H9 (cell line): ENCODE data around the gene TBX15. TPM values are rescaled to one million over a fixed set of nuclear protein-coding genes. Genes with fewer than 3 reads are reported as not detected.

Experiments
- DNase-seq: peaks from one replicate; pipeline ENCODE4 v3.0.0-alpha.2; 2017
- H2AFZ ChIP-seq: one replicate; pipeline ENCODE4 v1.6.1; 2013; ENCODE audit warnings: mild to moderate bottlenecking, low read length, control low read depth, moderate library complexity
- H2AK5ac ChIP-seq: 2 replicates; pipeline ENCODE4 v1.6.1; 2013; ENCODE audit warnings: low read length, control low read depth, mixed read lengths; ENCODE audit not compliant: insufficient read length
- H2BK120ac ChIP-seq: one replicate; pipeline ENCODE4 v1.6.1; 2013; ENCODE audit warnings: low read depth, mild to moderate bottlenecking, low read length, control low read depth, inconsistent platforms; ENCODE audit not compliant: poor library complexity, severe bottlenecking
- H2BK12ac ChIP-seq: 2 replicates; pipeline ENCODE4 v1.6.1; 2013; ENCODE audit warnings: low read length, control low read depth, mixed read lengths, low read depth; ENCODE audit not compliant: insufficient read length
- H2BK15ac ChIP-seq: 2 replicates; pipeline ENCODE4 v1.6.1; 2013; ENCODE audit warnings: low read depth, low read length, control low read depth
- H2BK20ac ChIP-seq: one replicate; pipeline ENCODE4 v1.6.1; 2013; ENCODE audit warnings: low read depth, mild to moderate bottlenecking, low read length, control low read depth, inconsistent platforms; ENCODE audit not compliant: poor library complexity, severe bottlenecking
- H2BK5ac ChIP-seq: 2 replicates; pipeline ENCODE4 v1.6.1; 2013; ENCODE audit warnings: low read length, control low read depth, mixed read lengths; ENCODE audit not compliant: insufficient read length
- H3K14ac ChIP-seq: 2 replicates; pipeline ENCODE4 v1.6.1; 2013; ENCODE audit warnings: low read length, control low read depth; ENCODE audit not compliant: insufficient read depth
- H3K18ac ChIP-seq: 2 replicates; pipeline ENCODE4 v1.6.1; 2013; ENCODE audit warnings: low read depth, mild to moderate bottlenecking, mixed read lengths, low read length, control low read depth; ENCODE audit not compliant: insufficient read length
- H3K23ac ChIP-seq: 2 replicates; pipeline ENCODE4 v1.6.1; 2013; ENCODE audit warnings: low read length, control low read depth, mixed read lengths, low read depth; ENCODE audit not compliant: insufficient read length
- H3K23me2 ChIP-seq: 2 replicates; pipeline ENCODE4 v1.6.1; 2013; ENCODE audit warnings: low read depth, mild to moderate bottlenecking, mixed read lengths, low read length, control low read depth; ENCODE audit not compliant: insufficient read length, poor library complexity, severe bottlenecking
- H3K27ac ChIP-seq: 2 replicates; pipeline ENCODE4 v1.5.1; 2013; ENCODE audit warnings: low read length, control low read depth, mixed read lengths, low read depth; ENCODE audit not compliant: insufficient read length
- H3K27me3 ChIP-seq: 2 replicates; pipeline ENCODE4 v1.6.1; 2013; ENCODE audit warnings: low read length, control low read depth, inconsistent platforms; ENCODE audit not compliant: insufficient read depth
- H3K4ac ChIP-seq: 2 replicates; pipeline ENCODE4 v1.6.1; 2013; ENCODE audit warnings: low read depth, mild to moderate bottlenecking, control low read depth, inconsistent platforms, low read length, moderate library complexity
- H3K4me1 ChIP-seq: 2 replicates; pipeline ENCODE4 v1.6.1; 2013; ENCODE audit warnings: low read length, control low read depth, inconsistent platforms; ENCODE audit not compliant: insufficient read depth
- H3K4me2 ChIP-seq: 2 replicates; pipeline ENCODE4 v1.6.1; 2013; ENCODE audit warnings: low read length, control low read depth, mixed read lengths; ENCODE audit not compliant: insufficient read length, insufficient read depth
- H3K56ac ChIP-seq: 2 replicates; pipeline ENCODE4 v1.6.1; 2013; ENCODE audit warnings: low read depth, mild to moderate bottlenecking, mixed read lengths, low read length, control low read depth; ENCODE audit not compliant: insufficient read length
- H3K79me1 ChIP-seq: 2 replicates; pipeline ENCODE4 v1.6.1; 2013; ENCODE audit warnings: low read depth, mild to moderate bottlenecking, moderate library complexity, low read length, control low read depth, inconsistent platforms; ENCODE audit not compliant: insufficient read depth, poor library complexity, severe bottlenecking
- H3K79me2 ChIP-seq: 2 replicates; pipeline ENCODE4 v1.6.1; 2013; ENCODE audit warnings: low read length, control low read depth, inconsistent platforms; ENCODE audit not compliant: insufficient read depth
- H3K9ac ChIP-seq: 2 replicates; pipeline ENCODE4 v1.6.1; 2013; ENCODE audit warnings: low read length, control low read depth, mixed read lengths; ENCODE audit not compliant: insufficient read length; ENCODE audit errors: extremely low read depth
- H3K9me3 ChIP-seq: one replicate; pipeline ENCODE4 v1.6.1; 2013; ENCODE audit warnings: low read depth, low read length, inconsistent platforms; ENCODE audit not compliant: control insufficient read depth
- H3T11ph ChIP-seq: one replicate; pipeline ENCODE4 v1.6.1; 2013; ENCODE audit warnings: mild to moderate bottlenecking, low read length, control low read depth, inconsistent platforms
- H4K20me1 ChIP-seq: one replicate; pipeline ENCODE4 v1.6.1; 2013; ENCODE audit not compliant: control insufficient read depth, insufficient read length, insufficient read depth
- H4K5ac ChIP-seq: 2 replicates; pipeline ENCODE4 v1.6.1; 2013; ENCODE audit warnings: low read depth, mild to moderate bottlenecking, mixed read lengths, low read length, control low read depth; ENCODE audit not compliant: insufficient read length
- H4K8ac ChIP-seq: replicated peaks from 2 replicates; pipeline ENCODE4 v1.6.1; 2013; ENCODE audit warnings: low read length, control low read depth, mixed read lengths, low read depth; ENCODE audit not compliant: insufficient read length
- H4K91ac ChIP-seq: 2 replicates; pipeline ENCODE4 v1.6.1; 2013; ENCODE audit warnings: low read depth, mild to moderate bottlenecking, moderate library complexity, mixed read lengths, low read length, control low read depth; ENCODE audit not compliant: insufficient read length
- H3K27ac Mint-ChIP-seq, 3 experiments: 2 replicates in 2 of 3; 3 replicates in 1 of 3; pipeline ENCODE4 v1.8.0; 2020 to 2021; ENCODE audit warnings: mixed read lengths in 3 of 3, mild to moderate bottlenecking in 1 of 3, moderate library complexity in 1 of 3
- H3K27me3 Mint-ChIP-seq: 2 replicates; pipeline ENCODE4 v1.8.0; 2021; ENCODE audit warnings: low read depth, mild to moderate bottlenecking, moderate library complexity, mixed read lengths
- H3K36me3 Mint-ChIP-seq, 3 experiments: 2 replicates in 2 of 3; 3 replicates in 1 of 3; pipeline ENCODE4 v1.8.0; 2020 to 2021; ENCODE audit warnings: low read depth in 3 of 3, mixed read lengths in 3 of 3; ENCODE audit not compliant: insufficient read depth in 1 of 3
- H3K4me1 Mint-ChIP-seq, 2 experiments: 2 replicates each; pipeline ENCODE4 v1.8.0; 2020; ENCODE audit warnings: mixed read lengths in 2 of 2
- H3K4me3 Mint-ChIP-seq, 2 experiments: 2 replicates in 1 of 2; 3 replicates in 1 of 2; pipeline ENCODE4 v1.8.0; 2020 to 2021; ENCODE audit warnings: mild to moderate bottlenecking in 2 of 2, mixed read lengths in 2 of 2, moderate library complexity in 1 of 2
- H3K9me3 Mint-ChIP-seq, 2 experiments: 2 replicates in 1 of 2; 3 replicates in 1 of 2; pipeline ENCODE4 v1.8.0; 2020; ENCODE audit warnings: mild to moderate bottlenecking in 2 of 2, mixed read lengths in 2 of 2, moderate library complexity in 1 of 2
- WGBS: extraction: QIAGEN DNeasy Blood & Tissue Kit; methylation state at CpG from one replicate; pipeline ENCODE4 v1.1.7; 2013; ENCODE audit warnings: missing lambda C conversion rate, low lambda C conversion rate, mixed read lengths; ENCODE audit not compliant: insufficient read length; ENCODE audit errors: extremely low coverage; 5-methylcytosine and 5-hydroxymethylcytosine counted together
- total RNA-seq: library from RNA; stranded (reverse); gene quantifications from 2 replicates; pipeline ENCODE4 v1.2.1, GENCODE V29; 2021
- TF ChIP-seq, protein P1 (sequence below): fragments of 200-600 bp; sonication (generic); conservative IDR thresholded peaks from 3 replicates; pipeline ENCODE4 v1.8.0; 2021; ENCODE audit warnings: antibody characterized with exemption, mild to moderate bottlenecking

TBX15 gene
- total RNA-seq, 1 experiment from 2014 or later = 0.07 TPM

- no peaks in the 10 kb centered on the region for H4K20me1 ChIP-seq
- H4K91ac ChIP-seq = no peak overlapping the region
- no peak overlapping the region for H3K9ac ChIP-seq
- H2BK120ac ChIP-seq = no peak overlapping the region
- no peak overlapping the region for H3K4ac ChIP-seq
- no peak overlapping the region for H2BK5ac ChIP-seq
- H4K5ac ChIP-seq = no peak overlapping the region
- H3K36me3 Mint-ChIP-seq = no peaks in the 10 kb centered on the region; a peak in 1 of 7 replicates
- H2BK12ac ChIP-seq = no peak overlapping the region
- peak; percentile 33 for DNase-seq
- H3K27ac ChIP-seq = no peak overlapping the region
- no peak overlapping the region for H3K27ac Mint-ChIP-seq
- no peak overlapping the region for H4K8ac ChIP-seq
- no peaks in the 10 kb centered on the region for H3K79me1 ChIP-seq
- no peaks in the 10 kb centered on the region for H3K9me3 ChIP-seq
- H2BK20ac ChIP-seq = no peak overlapping the region
- H3K4me1 ChIP-seq = peaks cover 6% of the 10 kb centered on the region
- H3K14ac ChIP-seq = no peak overlapping the region
- no peak overlapping the region for H2BK15ac ChIP-seq
- no peak overlapping the region for H2AFZ ChIP-seq
- peaks cover 17% of the 10 kb centered on the region for H3K23me2 ChIP-seq
- peaks cover 100% of the 10 kb centered on the region for H3K27me3 Mint-ChIP-seq
- TF ChIP-seq, protein P1, sequence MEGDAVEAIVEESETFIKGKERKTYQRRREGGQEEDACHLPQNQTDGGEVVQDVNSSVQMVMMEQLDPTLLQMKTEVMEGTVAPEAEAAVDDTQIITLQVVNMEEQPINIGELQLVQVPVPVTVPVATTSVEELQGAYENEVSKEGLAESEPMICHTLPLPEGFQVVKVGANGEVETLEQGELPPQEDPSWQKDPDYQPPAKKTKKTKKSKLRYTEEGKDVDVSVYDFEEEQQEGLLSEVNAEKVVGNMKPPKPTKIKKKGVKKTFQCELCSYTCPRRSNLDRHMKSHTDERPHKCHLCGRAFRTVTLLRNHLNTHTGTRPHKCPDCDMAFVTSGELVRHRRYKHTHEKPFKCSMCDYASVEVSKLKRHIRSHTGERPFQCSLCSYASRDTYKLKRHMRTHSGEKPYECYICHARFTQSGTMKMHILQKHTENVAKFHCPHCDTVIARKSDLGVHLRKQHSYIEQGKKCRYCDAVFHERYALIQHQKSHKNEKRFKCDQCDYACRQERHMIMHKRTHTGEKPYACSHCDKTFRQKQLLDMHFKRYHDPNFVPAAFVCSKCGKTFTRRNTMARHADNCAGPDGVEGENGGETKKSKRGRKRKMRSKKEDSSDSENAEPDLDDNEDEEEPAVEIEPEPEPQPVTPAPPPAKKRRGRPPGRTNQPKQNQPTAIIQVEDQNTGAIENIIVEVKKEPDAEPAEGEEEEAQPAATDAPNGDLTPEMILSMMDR = no peak
- H3K4me3 Mint-ChIP-seq = peak overlapping the region; percentile 19 to 85; a peak in 4 of 5 replicates
- H3K79me2 ChIP-seq = no peaks in the 10 kb centered on the region
- H3K4me1 Mint-ChIP-seq = peaks cover 57 to 69% of the 10 kb centered on the region in 2 experiments
- H3K18ac ChIP-seq = no peak overlapping the region
- H3K23ac ChIP-seq = no peak overlapping the region
- peaks cover 90% of the 10 kb centered on the region for H3K27me3 ChIP-seq
- no peak overlapping the region for H3T11ph ChIP-seq
- WGBS = no CpG with 5 or more reads among the region's 48 CpGs
- no peak overlapping the region for H2AK5ac ChIP-seq
- H3K56ac ChIP-seq = no peak overlapping the region
- peaks cover 2 to 17% of the 10 kb centered on the region in 2 experiments for H3K9me3 Mint-ChIP-seq
- H3K4me2 ChIP-seq = peak overlapping the region; percentile 52
Measured at GRCh38 chr1:118984722-118985639, 3.2 kb downstream of the TBX15 start.
